Activated gamma-delta T cell (primary cell): ENCODE data around the gene RNF212.

Experiments
- DNase-seq: peaks from one replicate; lab custom pipeline; 2025; lab: John Stamatoyannopoulos, UW

The RNF212 gene

GRCh38 chr4:1115528-1116293 lies 2.3 kb upstream of the RNF212 start:
- DNase-seq, result no peak

GRCh38 chr4:1112821-1113182 lies 562 bp downstream of the RNF212 start:
- no peak for DNase-seq

- DNase-seq, result no peak
Measured at GRCh38 chr4:1112174-1112820, 1.1 kb downstream of the RNF212 start.

GRCh38 chr4:1111259-1111809 lies 2.0 kb downstream of the RNF212 start:
- DNase-seq, result no peak

- DNase-seq, result no peak
Measured at GRCh38 chr4:1109898-1110506, 3.4 kb downstream of the RNF212 start.

GRCh38 chr4:1109333-1109732 lies 4.0 kb downstream of the RNF212 start:
- no peak for DNase-seq

- no peak for DNase-seq
Measured at GRCh38 chr4:1105662-1106061, 7.7 kb downstream of the RNF212 start.

GRCh38 chr4:1105067-1105466 lies 8.3 kb downstream of the RNF212 start:
- no peak for DNase-seq

GRCh38 chr4:1104647-1105046 lies 8.7 kb downstream of the RNF212 start:
- DNase-seq, result no peak

- no peak for DNase-seq
Measured at GRCh38 chr4:1099684-1100335, 13.6 kb downstream of the RNF212 start.

GRCh38 chr4:1099270-1099669 lies 14.1 kb downstream of the RNF212 start:
- DNase-seq, result no peak

GRCh38 chr4:1098311-1098925 lies 14.9 kb downstream of the RNF212 start:
- DNase-seq, result no peak

GRCh38 chr4:1097553-1097952 lies 15.8 kb downstream of the RNF212 start:
- DNase-seq, result no peak

GRCh38 chr4:1096841-1097240 lies 16.5 kb downstream of the RNF212 start:
- no peak for DNase-seq

GRCh38 chr4:1094336-1094690 lies 19.1 kb downstream of the RNF212 start:
- no peak for DNase-seq

- no peak for DNase-seq
Measured at GRCh38 chr4:1093391-1094335, 19.7 kb downstream of the RNF212 start.

- no peak for DNase-seq
Measured at GRCh38 chr4:1092983-1093361, 20.4 kb downstream of the RNF212 start.

- no peak for DNase-seq
Measured at GRCh38 chr4:1092026-1092982, 21.1 kb downstream of the RNF212 start.

- DNase-seq, result no peak
Measured at GRCh38 chr4:1091561-1091995, 21.8 kb downstream of the RNF212 start.
